ENCODE results near the gene SLC37A1.

GRCh38 chr21:42561762-42562650 is 48.4 kb downstream of the SLC37A1 start:
- TF ChIP-seq CTCF (conservative IDR thresholded peaks at IDR 0.05), result no peak
- TF ChIP-seq EZH2 (IDR thresholded peaks at IDR 0.05; ENCODE audit: low read depth), result no peak
